DMS114 treated with DMSO at 0.1 percent for 48 hours (cell line): Measurements from ENCODE around the gene TFR2.

Source experiments
- DNase-seq: peaks from one replicate; lab custom pipeline; 2025; ENCODE audit not compliant: unreplicated experiment; lab: John Stamatoyannopoulos, UW

The TFR2 gene

DNA sequence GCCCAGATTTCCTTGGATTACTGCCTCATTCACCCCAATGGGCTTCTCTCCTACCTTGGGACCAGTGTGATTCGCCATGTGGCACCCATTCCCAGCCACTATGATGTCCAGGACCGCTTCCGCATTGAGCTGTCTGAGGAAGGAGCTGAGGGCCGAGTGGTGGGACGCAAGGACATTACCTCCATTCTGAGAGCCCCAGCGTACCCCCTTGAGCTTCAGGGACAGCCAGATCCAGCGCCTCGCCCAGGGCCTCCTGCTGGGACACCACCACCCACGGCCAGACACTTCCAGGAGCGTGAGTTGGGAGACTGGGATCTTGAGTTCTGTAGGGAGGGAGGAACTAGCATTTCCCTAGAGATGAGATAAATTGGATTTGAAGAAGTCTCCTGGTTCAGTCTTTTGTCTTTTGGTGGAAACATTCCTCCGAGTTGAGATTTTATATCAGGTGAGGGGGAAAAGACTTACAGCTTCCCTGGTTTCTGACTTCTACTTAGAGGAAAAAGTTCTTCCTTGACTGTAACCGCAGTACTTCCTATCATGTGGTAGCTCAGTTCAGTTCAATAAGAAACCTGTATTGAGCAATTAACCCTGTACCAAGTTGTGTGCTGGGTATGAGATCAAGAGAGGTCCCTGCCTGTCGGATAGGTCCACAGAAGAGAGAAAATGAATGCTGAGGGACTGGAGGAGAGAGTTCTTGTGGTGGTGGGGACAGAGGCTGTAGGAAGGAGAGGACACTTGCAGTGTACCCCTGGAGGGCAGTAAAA, 27.8 kb downstream of the TFR2 start:
- no peak for DNase-seq

GRCh38 chr7:100612730-100613390, 28.5 kb downstream of the TFR2 start:
- DNase-seq = no peak

DNA sequence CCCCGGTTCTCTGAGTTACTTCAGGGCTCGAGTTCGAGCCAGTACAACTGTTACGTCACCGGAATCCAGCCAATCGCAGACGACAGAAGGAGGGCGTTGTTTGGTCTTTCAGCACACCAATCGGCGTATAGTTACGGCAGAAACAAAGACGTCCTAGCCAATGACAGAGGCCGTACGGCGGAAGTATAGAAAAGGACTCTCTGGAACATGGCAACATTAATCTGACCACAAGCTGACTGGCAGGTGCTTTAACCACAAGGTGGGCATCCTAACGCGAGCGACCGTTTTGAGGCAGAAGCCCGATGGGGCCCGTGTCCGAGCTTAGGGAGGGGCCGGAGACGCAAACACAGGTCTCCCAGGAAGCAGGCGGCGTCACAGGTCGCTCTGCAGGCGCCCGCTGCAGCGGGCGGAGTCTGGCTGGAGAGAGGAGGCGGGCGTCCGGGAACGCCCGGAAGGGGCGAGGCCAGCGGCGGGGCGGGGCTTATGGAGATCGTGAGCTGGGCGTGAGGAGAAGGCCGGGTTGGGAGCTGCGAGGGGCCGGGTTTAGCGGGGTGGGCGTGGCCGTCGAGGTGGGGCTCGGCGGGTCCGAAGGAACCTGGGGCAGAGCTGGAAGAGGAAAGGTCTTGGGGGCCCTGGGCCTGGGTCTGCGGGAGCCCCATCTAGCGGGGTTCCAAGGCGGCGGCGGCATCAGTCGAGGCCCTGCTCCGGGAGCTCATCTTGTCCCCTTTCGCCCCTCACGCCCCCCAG, 29.2 kb downstream of the TFR2 start, which contains the start of gene MOSPD3:
MOSPD3 (plus strand) TSS at position 558 of the 747 bp plus-strand sequence. CDS start 252 bp downstream, outside the sequence.
- DNase-seq = peak; percentile 98

GRCh38 chr7:100609958-100610357, 31.4 kb downstream of the TFR2 start:
- DNase-seq = no peak

- DNase-seq = no peak
These were observed 34.2 kb downstream of the TFR2 start for GRCh38 chr7:100607111-100607510.

- no peak for DNase-seq
These were observed 35.0 kb downstream of the TFR2 start for GRCh38 chr7:100606313-100606712.

- DNase-seq = no peak
These were observed 36.1 kb downstream of the TFR2 start for GRCh38 chr7:100604976-100605911.

DNA sequence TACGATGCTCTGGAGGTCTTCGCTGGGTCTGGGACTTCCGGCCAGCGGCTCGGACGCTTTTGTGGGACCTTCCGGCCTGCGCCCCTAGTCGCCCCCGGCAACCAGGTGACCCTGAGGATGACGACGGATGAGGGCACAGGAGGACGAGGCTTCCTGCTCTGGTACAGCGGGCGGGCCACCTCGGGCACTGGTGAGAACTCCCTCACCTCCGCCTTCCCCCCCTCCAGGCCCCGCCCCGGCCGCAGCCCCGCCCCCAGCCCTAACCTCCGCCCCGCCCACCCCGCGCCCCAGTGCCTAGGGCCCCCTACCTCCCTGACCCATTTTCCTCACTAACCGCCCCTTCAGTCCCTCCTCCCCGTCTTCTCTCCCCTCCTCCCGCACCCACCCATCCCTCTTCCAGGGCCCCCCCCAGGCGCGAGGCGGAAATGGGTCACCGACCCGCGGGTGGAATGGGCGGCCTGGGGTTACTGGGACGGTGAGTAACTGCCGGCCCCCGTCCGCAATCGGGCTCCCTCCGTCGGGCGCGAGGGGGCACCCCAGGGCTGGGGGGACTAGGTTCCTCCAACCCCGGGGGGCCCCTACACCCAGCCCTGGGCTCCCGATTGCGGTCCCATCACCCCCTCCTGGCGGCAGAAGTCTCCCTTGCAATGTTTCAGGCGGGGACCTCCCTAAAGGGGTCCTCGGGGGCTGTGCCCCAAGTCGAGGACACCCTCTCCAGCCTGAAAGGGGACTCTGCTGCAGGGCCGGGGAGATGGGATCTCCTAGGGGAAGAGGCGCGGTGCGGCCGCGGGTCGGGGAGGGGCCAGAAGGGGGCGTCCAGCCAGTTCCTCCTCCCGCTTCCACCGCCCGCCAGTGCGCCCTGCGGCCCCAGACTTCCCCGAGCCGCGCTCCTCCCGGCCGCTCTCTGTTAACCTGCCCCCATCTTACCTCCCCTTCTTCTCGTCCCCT, 37.0 kb downstream of the TFR2 start:
- DNase-seq = peak; percentile 43

GRCh38 chr7:100603726-100604027, 37.7 kb downstream of the TFR2 start:
- no peak for DNase-seq

DNA sequence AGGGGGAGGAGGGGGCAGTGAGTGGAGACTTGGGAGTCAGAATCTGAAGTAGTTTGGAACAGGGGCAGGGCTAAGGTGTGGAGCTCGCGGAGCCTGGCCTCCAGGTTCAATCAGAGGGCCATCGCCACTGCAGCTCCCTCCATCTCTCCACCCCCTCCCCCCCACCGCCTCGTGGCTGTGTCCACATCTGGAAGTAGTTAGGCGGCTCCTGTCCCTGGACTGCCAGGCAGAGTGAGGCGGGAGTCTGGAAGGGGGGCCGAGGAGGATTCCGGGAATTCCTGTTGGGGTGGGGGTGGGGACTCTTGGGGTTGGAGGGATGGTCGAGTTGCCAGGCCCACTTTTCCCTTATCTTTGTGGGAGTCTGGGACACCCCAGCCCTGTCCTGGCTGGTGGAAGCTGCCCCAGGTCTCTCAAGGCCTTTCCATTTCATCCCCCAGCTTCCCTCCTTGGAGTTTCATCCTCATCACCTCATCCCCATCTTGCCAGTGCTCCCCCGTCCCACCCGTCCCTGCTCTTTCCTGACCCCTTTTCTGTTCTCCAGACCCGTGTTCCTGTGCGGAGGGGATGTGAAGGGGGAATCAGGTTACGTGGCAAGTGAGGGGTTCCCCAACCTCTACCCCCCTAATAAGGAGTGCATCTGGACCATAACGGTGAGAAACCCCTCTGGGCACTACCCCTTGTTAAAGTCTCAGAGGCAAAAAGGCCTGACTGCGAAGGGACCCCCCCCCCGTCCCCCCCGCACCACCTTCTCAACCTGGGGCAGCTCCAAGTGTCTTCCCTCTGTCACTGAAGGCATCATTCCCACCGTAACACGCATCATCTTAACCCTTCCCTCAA, 38.2 kb downstream of the TFR2 start:
- DNase-seq = peak; percentile 14

DNA sequence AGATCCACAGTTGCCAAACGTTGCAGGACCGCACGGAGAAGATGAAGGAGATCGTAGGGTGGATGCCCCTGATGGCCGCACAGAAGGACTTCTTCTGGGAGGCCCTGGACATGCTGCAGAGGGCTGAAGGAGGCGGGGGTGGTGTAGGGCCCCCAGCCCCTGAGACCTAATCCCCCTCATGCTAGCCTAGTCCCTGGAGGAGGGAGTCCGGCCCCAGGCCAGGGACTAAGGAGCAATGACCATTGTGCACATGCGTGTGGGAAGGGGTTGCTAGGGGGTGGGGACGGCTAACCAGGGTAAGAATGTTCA, 40.7 kb downstream of the TFR2 start:
- DNase-seq = no peak

- DNase-seq = no peak
These were observed 41.2 kb downstream of the TFR2 start for GRCh38 chr7:100599911-100600729.

DNA sequence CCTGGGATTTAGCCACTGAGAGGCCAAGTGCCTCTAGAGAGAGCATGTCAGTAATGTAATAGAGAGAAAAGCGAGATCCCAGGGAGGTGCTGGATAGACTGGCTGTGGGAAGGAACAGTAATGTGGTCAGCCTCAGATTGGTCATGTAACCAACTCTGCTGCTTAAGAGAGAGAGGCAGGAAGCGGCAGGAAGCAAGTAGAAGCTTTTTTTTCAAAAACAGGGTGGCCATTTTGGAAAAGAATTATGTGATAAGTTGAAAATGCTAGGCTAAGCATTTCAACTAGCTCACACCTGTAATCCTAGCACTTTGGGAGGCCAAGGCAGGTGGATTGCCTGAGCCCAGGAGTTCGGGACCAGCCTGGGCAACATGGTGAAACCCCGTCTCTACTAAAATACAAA, 42.9 kb downstream of the TFR2 start:
- no peak for DNase-seq

DNA sequence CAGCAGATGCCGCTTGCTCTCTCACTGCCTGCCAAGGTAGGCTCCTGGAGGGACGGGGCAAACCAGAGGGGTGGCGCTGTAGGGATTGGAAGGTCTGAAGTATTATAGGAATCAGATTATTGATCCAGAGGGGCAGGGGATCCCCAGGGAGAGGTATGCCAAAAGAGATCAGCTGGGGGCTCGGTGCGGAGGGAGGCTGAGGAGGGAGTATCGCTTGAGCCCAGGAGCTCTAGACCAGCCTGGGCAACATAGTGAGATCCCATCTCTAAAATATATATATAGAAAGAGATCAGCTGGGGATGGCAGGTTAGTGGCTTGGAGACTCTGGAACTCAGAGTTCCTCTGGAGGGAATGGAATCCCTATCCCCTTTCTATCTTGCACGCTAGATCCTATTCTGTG, 46.2 kb downstream of the TFR2 start:
- no peak for DNase-seq

DNA sequence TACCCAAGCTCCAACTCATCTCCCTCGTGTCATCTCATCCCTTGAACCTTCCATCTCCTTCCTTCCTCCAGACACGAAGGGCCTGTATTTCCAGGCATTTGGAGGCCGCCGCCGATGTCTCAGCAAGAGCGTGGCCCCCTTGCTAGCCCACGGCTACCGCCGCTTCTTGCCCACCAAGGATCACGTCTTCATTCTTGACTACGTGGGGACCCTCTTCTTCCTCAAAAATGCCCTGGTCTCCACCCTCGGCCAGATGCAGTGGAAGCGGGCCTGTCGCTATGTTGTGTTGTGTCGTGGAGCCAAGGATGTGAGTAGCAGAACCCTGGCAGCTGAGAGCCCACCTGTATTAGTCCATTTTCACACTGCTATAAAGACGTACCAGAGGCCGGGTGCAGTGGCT, 49.8 kb downstream of the TFR2 start:
- no peak for DNase-seq

- DNase-seq = no peak
These were observed 51.1 kb downstream of the TFR2 start for GRCh38 chr7:100590077-100590737.

- DNase-seq = no peak
These were observed 51.9 kb downstream of the TFR2 start for GRCh38 chr7:100589341-100589947.
